ENCODE measurements around the gene CDHR1. TPM values are rescaled to one million over a fixed set of nuclear protein-coding genes. Genes with fewer than 3 reads are reported as not detected.
A peak's percentile ranks its signal among the peaks of the same experiment; 100 is the strongest.

Gene CDHR1
- total RNA-seq, 2 experiments from 2014 or later: 1.8 to 2.4 TPM

GRCh38 chr10:84212014-84212413, 17.7 kb downstream of the CDHR1 start:
- intact Hi-C loops (cut with micrococcal nuclease): no loop called here
- no peak for ATAC-seq
- no peak for TF ChIP-seq CTCF (IDR thresholded peaks at IDR 0.05)
- CTCF ChIA-PET: interaction anchor here (0.6 to 4.9 kb wide), 5 partner anchors 10 to 325 kb away, joined by 3 to 46 read pairs (median 3); partner anchors contain the start of gene LRIT2
- no peak overlapping the region for H3K27ac Mint-ChIP-seq
- no peak overlapping the region for H3K4me3 Mint-ChIP-seq
- H3K36me3 Mint-ChIP-seq (ENCODE audit: low read depth): no peaks in the 10 kb centered on the region
- no peaks in the 10 kb centered on the region for H3K4me1 Mint-ChIP-seq (ENCODE audit: low read depth)
- H3K27me3 Mint-ChIP-seq: peaks cover 3% of the 10 kb centered on the region
- no peaks in the 10 kb centered on the region for H3K9me3 Mint-ChIP-seq
- POLR2A ChIA-PET: no interaction called here
- no peak for DNase-seq

GRCh38 chr10:84213076-84213475, 18.7 kb downstream of the CDHR1 start:
- H3K4me3 Mint-ChIP-seq: no peak overlapping the region
- no peak overlapping the region for H3K27ac Mint-ChIP-seq
- ChIA-PET POLR2A (no interaction called here), CTCF (interaction anchor here (4.9 kb wide), 1 partner anchor 66 kb away, joined by 46 read pairs; no protein-coding TSS in a partner anchor)
- ATAC-seq: no peak
- H3K36me3 Mint-ChIP-seq (ENCODE audit: low read depth): no peaks in the 10 kb centered on the region
- H3K27me3 Mint-ChIP-seq: no peaks in the 10 kb centered on the region
- no peaks in the 10 kb centered on the region for H3K9me3 Mint-ChIP-seq
- intact Hi-C loops (cut with micrococcal nuclease): no loop called here
- no peak for DNase-seq
- H3K4me1 Mint-ChIP-seq (ENCODE audit: low read depth): no peaks in the 10 kb centered on the region
- no peak for TF ChIP-seq CTCF (IDR thresholded peaks at IDR 0.05)

GRCh38 chr10:84214046-84214572, 19.8 kb downstream of the CDHR1 start:
- intact Hi-C loops (cut with micrococcal nuclease): no loop called here
- Mint-ChIP-seq H3K27me3 (no peaks in the 10 kb centered on the region), H3K4me1 (ENCODE audit: low read depth) (no peaks in the 10 kb centered on the region), H3K9me3 (peaks cover 2% of the 10 kb centered on the region), H3K4me3 (no peak overlapping the region), H3K27ac (no peak overlapping the region), H3K36me3 (ENCODE audit: low read depth) (peaks cover under 1% of the 10 kb centered on the region)
- ChIA-PET CTCF (interaction anchor here (0.7 to 4.9 kb wide), 20 partner anchors 8 to 326 kb away, joined by 3 to 46 read pairs (median 4); partner anchors contain the start of gene GHITM), POLR2A (no interaction called here)
- no peak for TF ChIP-seq CTCF (IDR thresholded peaks at IDR 0.05)
- DNase-seq (no peak), ATAC-seq (no peak)

GRCh38 chr10:84214612-84215235, 20.4 kb downstream of the CDHR1 start:
- peak; percentile 52 for DNase-seq
- H3K36me3 Mint-ChIP-seq (ENCODE audit: low read depth): peaks cover 4% of the 10 kb centered on the region
- peak; percentile 30 for TF ChIP-seq CTCF (IDR thresholded peaks at IDR 0.05)
- H3K4me3 Mint-ChIP-seq: no peak overlapping the region
- peak; percentile 80 for ATAC-seq
- H3K4me1 Mint-ChIP-seq (ENCODE audit: low read depth): no peaks in the 10 kb centered on the region
- H3K27me3 Mint-ChIP-seq: no peaks in the 10 kb centered on the region
- intact Hi-C loops (cut with micrococcal nuclease): no loop called here
- peaks cover 8% of the 10 kb centered on the region for H3K9me3 Mint-ChIP-seq
- no peak overlapping the region for H3K27ac Mint-ChIP-seq
- CTCF ChIA-PET: interaction anchor here (0.6 to 4.9 kb wide), 25 partner anchors 9 to 326 kb away, joined by 3 to 46 read pairs (median 4); partner anchors contain the start of gene GHITM
- POLR2A ChIA-PET: no interaction called here

GRCh38 chr10:84216834-84217233, 22.5 kb downstream of the CDHR1 start:
- peaks cover 2% of the 10 kb centered on the region for H3K27me3 Mint-ChIP-seq
- intact Hi-C loops (cut with micrococcal nuclease): no loop called here
- no peak overlapping the region for H3K4me3 Mint-ChIP-seq
- peaks cover 8% of the 10 kb centered on the region for H3K9me3 Mint-ChIP-seq
- CTCF ChIA-PET: interaction anchor here (1.0 to 4.9 kb wide), 3 partner anchors 11 to 69 kb away, joined by 3 to 22 read pairs (median 3); no protein-coding TSS in a partner anchor
- no peak for DNase-seq
- no peak for ATAC-seq
- peaks cover 4% of the 10 kb centered on the region for H3K36me3 Mint-ChIP-seq (ENCODE audit: low read depth)
- no peak for TF ChIP-seq CTCF (IDR thresholded peaks at IDR 0.05)
- POLR2A ChIA-PET: interaction anchor here (0.6 kb wide), 1 partner anchor 80 kb away, joined by 3 read pairs; no protein-coding TSS in a partner anchor
- no peaks in the 10 kb centered on the region for H3K4me1 Mint-ChIP-seq (ENCODE audit: low read depth)
- no peak overlapping the region for H3K27ac Mint-ChIP-seq

All from activated CD8-positive, alpha-beta T cell treated with anti-CD3 and anti-CD28 coated beads for 36 hours (primary cell).